ENCODE data around the gene LPAR1. TPM values are rescaled to one million over a fixed set of nuclear protein-coding genes. Genes with fewer than 3 reads are reported as not detected.

Gene LPAR1
- total and polyA plus RNA-seq, 9 donors = 39.3 to 74.9 (median 51.8) TPM

DNA sequence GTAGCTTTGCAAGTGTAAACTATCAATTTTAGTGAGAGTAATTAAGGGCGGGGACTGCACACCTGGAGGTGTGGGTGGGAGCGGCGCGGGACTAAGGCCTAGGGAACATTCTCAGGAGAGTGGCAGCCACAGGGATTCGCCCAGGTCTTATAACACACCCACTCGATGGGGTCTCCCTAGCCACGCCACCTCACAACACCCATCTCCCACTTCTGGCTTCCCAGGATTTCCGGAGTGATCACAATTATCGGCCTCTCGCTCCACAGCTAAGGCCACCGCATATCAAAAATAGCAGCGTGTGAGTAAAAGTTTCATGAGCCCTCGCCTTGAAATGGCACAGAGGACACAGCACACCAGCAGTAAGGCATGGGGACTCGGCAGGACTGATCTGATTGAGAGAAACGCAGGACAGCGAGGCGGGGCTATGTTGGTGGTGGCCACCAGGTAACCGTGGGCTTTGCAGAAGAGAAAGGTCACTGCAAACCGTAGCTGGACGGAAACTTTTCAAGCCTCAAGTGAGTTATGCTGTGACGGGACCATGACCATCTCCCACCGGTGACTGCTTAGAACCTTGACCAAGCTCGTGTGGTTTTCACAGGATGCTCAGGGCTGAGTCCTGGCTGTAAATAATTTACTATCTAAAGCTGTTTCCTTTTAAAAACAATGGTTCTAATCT, 1.1 kb upstream of the LPAR1 start:
- peaks cover 17% of the 10 kb centered on the region for H3K4me1 ChIP-seq (ENCODE audit: control insufficient read depth, insufficient read depth, low read length)
- no peak for DNase-seq
- peaks cover 9% of the 10 kb centered on the region for H3K27me3 ChIP-seq (ENCODE audit: control insufficient read depth, insufficient read depth, low read length)
- 37% methylated on average over 12 of the region's 23 CpGs for WGBS (ENCODE audit: insufficient coverage)
- H3K36me3 ChIP-seq (ENCODE audit: control insufficient read depth, insufficient read depth, low read length) = no peaks in the 10 kb centered on the region
- H3K9me3 ChIP-seq (replicated peaks; ENCODE audit: control insufficient read depth, low read depth, low read length) = no peaks in the 10 kb centered on the region
- H3K27ac ChIP-seq (ENCODE audit: low read length) = peak overlapping the region; percentile 95
- H3K4me3 ChIP-seq (ENCODE audit: low read length) = peak overlapping the region; percentile 82

DNA sequence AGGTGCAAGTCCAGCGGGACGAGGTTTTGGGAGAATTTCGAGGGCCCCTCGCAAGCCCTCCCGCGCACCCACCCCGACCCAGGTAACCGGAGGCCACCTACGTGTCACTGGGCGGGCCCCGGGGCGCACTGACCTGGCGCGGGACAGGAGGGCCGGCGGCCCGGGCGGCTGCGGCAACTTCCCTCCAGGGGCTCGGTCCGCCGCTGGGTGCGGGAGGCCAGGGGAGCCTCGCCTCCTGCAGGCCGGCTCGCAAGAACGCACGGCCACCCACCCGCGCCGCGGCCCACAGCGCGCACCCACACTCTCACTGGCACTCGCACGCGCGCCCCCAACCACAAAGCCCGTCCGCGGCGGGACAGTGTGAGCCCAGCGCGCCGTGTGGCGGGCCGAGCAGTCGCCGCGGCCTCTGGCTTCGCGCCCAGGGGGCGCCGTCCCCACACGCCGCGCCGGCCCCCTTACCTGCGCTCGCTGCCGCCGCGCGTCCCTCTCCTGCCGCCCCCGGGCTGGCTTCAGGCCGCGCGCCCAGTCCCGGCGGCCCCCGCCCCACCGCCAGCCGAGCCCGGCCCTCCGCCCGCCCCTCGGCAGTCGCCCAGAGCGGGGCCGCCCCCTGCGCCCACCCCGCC, 451 bp downstream of the LPAR1 start:
- Histone ChIP-seq H3K36me3 (ENCODE audit: control insufficient read depth, insufficient read depth, low read length) (no peaks in the 10 kb centered on the region), H3K27me3 (ENCODE audit: control insufficient read depth, insufficient read depth, low read length) (peaks cover 9% of the 10 kb centered on the region), H3K4me1 (ENCODE audit: control insufficient read depth, insufficient read depth, low read length) (peaks cover 23% of the 10 kb centered on the region), H3K4me3 (ENCODE audit: low read length) (peak overlapping the region; percentile 82), H3K27ac (ENCODE audit: low read length) (peak overlapping the region; percentile 92), H3K9me3 (replicated peaks; ENCODE audit: control insufficient read depth, low read depth, low read length) (no peaks in the 10 kb centered on the region)
- DNase-seq = no peak
- WGBS (ENCODE audit: insufficient coverage) = under 1% methylated on average over 83 of the region's 83 CpGs

- peaks cover 9% of the 10 kb centered on the region for H3K27me3 ChIP-seq (ENCODE audit: control insufficient read depth, insufficient read depth, low read length)
- no peaks in the 10 kb centered on the region for H3K36me3 ChIP-seq (ENCODE audit: control insufficient read depth, insufficient read depth, low read length)
- peaks cover 23% of the 10 kb centered on the region for H3K4me1 ChIP-seq (ENCODE audit: control insufficient read depth, insufficient read depth, low read length)
- peak overlapping the region; percentile 92 for H3K27ac ChIP-seq (ENCODE audit: low read length)
- DNase-seq = peak; percentile 74
- 0% methylated on average over 8 of the region's 13 CpGs for WGBS (ENCODE audit: insufficient coverage)
- H3K9me3 ChIP-seq (replicated peaks; ENCODE audit: control insufficient read depth, low read depth, low read length) = no peaks in the 10 kb centered on the region
- H3K4me3 ChIP-seq (ENCODE audit: low read length) = peak overlapping the region; percentile 77
Observed at GRCh38 chr9:111037356-111037707, 938 bp downstream of the LPAR1 start.

GRCh38 chr9:111036946-111037345, 1.3 kb downstream of the LPAR1 start:
- no peaks in the 10 kb centered on the region for H3K36me3 ChIP-seq (ENCODE audit: control insufficient read depth, insufficient read depth, low read length)
- H3K4me1 ChIP-seq (ENCODE audit: control insufficient read depth, insufficient read depth, low read length) = peaks cover 23% of the 10 kb centered on the region
- H3K9me3 ChIP-seq (replicated peaks; ENCODE audit: control insufficient read depth, low read depth, low read length) = no peaks in the 10 kb centered on the region
- peak overlapping the region; percentile 92 for H3K27ac ChIP-seq (ENCODE audit: low read length)
- peak overlapping the region; percentile 77 for H3K4me3 ChIP-seq (ENCODE audit: low read length)
- 0% methylated on average over 1 of the region's 8 CpGs for WGBS (ENCODE audit: insufficient coverage)
- DNase-seq = peak; percentile 69
- H3K27me3 ChIP-seq (ENCODE audit: control insufficient read depth, insufficient read depth, low read length) = peaks cover 9% of the 10 kb centered on the region

GRCh38 chr9:111036429-111036789, 1.9 kb downstream of the LPAR1 start:
- peaks cover 23% of the 10 kb centered on the region for H3K4me1 ChIP-seq (ENCODE audit: control insufficient read depth, insufficient read depth, low read length)
- H3K9me3 ChIP-seq (replicated peaks; ENCODE audit: control insufficient read depth, low read depth, low read length) = no peaks in the 10 kb centered on the region
- WGBS (ENCODE audit: insufficient coverage) = 1% methylated on average over 12 of the region's 15 CpGs
- H3K36me3 ChIP-seq (ENCODE audit: control insufficient read depth, insufficient read depth, low read length) = no peaks in the 10 kb centered on the region
- H3K27me3 ChIP-seq (ENCODE audit: control insufficient read depth, insufficient read depth, low read length) = peaks cover 9% of the 10 kb centered on the region
- H3K27ac ChIP-seq (ENCODE audit: low read length) = peak overlapping the region; percentile 92
- DNase-seq = peak; percentile 85
- H3K4me3 ChIP-seq (ENCODE audit: low read length) = peak overlapping the region; percentile 77

DNA sequence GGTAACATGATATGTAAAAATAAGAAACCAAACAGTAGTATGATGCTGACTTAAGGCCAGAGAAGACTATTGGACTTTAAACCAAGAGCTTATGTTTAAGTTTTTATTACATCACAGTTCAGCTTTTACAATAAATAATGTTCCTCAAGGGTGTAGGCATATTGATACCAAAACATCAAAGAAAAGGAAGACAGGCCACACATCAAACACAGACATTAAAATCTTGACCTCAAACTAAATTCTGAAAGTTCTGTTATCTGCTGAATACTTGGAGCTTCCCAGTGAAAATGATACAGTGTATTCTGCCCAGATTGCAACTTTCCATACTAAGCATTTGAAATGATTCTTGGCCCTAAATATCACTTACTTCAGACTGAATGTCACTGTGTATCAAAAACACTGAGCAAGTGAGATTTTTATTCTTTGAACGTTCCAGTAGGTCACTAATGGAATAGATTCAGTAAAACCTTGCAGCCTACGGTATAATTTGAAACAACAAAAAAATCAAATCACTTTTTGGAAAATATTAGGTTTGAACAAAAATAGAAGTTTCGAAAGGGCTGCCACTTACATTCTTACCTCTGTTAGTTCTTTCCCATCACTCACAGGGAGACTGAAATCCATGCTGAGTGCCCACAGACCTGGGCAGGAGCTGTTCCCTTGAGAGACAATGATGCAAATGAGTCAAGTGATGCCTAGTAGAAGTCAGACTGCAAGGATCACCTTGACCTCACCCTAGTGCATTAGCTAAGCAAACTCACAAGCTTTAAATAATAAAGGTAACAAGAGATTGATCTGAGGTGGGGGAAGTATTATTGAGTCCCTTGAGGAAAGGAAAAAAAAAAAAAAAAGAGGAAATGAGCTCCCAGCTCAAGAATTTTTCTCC, 2.5 kb downstream of the LPAR1 start:
- no CpG with 5 or more reads among the region's 3 CpGs for WGBS (ENCODE audit: insufficient coverage)
- Histone ChIP-seq H3K4me3 (ENCODE audit: low read length) (peak overlapping the region; percentile 77), H3K9me3 (replicated peaks; ENCODE audit: control insufficient read depth, low read depth, low read length) (no peaks in the 10 kb centered on the region), H3K4me1 (ENCODE audit: control insufficient read depth, insufficient read depth, low read length) (peaks cover 23% of the 10 kb centered on the region), H3K36me3 (ENCODE audit: control insufficient read depth, insufficient read depth, low read length) (no peaks in the 10 kb centered on the region), H3K27me3 (ENCODE audit: control insufficient read depth, insufficient read depth, low read length) (peaks cover 9% of the 10 kb centered on the region), H3K27ac (ENCODE audit: low read length) (peak overlapping the region; percentile 92)
- peak; percentile 52 for DNase-seq

GRCh38 chr9:111034898-111035539, 3.3 kb downstream of the LPAR1 start:
- Histone ChIP-seq H3K9me3 (replicated peaks; ENCODE audit: control insufficient read depth, low read depth, low read length) (no peaks in the 10 kb centered on the region), H3K4me3 (ENCODE audit: low read length) (no peak overlapping the region), H3K36me3 (ENCODE audit: control insufficient read depth, insufficient read depth, low read length) (no peaks in the 10 kb centered on the region), H3K27me3 (ENCODE audit: control insufficient read depth, insufficient read depth, low read length) (peaks cover 9% of the 10 kb centered on the region), H3K27ac (ENCODE audit: low read length) (peak overlapping the region; percentile 59), H3K4me1 (ENCODE audit: control insufficient read depth, insufficient read depth, low read length) (peaks cover 23% of the 10 kb centered on the region)
- 45% methylated on average over 3 of the region's 9 CpGs for WGBS (ENCODE audit: insufficient coverage)
- DNase-seq = no peak

DNA sequence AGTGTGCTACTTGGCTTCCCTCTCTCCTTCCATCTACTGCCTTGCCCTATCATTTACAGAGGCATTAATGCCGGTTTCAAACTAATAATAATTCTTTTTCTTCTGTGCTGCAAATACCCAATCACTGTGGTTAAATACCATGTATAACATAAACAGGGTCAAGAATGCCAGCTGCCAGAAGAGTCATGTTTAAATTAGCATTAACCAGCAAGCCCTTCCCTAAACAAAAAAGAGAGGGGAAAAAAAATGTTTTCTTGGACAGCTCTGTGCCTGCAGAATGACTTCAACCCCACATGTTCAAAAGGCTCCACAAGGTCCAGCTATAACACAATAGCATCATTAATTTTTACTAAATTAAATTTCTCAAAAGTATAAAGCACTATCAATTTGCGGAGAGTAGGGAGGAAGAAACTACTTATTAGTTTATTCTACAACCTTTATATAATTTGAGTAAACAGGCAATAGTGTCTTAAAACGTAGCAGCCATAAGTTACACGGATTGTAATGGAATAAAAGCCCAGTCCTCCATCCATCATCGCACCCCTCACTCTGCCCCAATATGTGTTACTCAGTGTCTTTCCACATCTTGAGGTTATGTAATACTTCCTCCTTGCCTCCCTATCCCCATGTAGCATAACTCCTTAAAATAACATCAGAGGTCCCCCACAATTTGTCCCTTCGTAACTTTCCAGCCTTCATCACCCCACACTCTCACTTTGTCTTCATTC, 3.9 kb downstream of the LPAR1 start:
- Histone ChIP-seq H3K27me3 (ENCODE audit: control insufficient read depth, insufficient read depth, low read length) (peaks cover 7% of the 10 kb centered on the region), H3K9me3 (replicated peaks; ENCODE audit: control insufficient read depth, low read depth, low read length) (no peaks in the 10 kb centered on the region), H3K27ac (ENCODE audit: low read length) (peak overlapping the region; percentile 59), H3K4me3 (ENCODE audit: low read length) (no peak overlapping the region), H3K4me1 (ENCODE audit: control insufficient read depth, insufficient read depth, low read length) (peaks cover 21% of the 10 kb centered on the region), H3K36me3 (ENCODE audit: control insufficient read depth, insufficient read depth, low read length) (peaks cover 2% of the 10 kb centered on the region)
- WGBS (ENCODE audit: insufficient coverage) = 56% methylated on average over 2 of the region's 6 CpGs
- peak; percentile 61 for DNase-seq

- WGBS (ENCODE audit: insufficient coverage) = 39% methylated on average over 5 of the region's 5 CpGs
- no peak for DNase-seq
- peaks cover 4% of the 10 kb centered on the region for H3K36me3 ChIP-seq (ENCODE audit: control insufficient read depth, insufficient read depth, low read length)
Observed at GRCh38 chr9:111030492-111030891, 7.8 kb downstream of the LPAR1 start.

More at GRCh38 chr9:111030492-111030891, 7.8 kb downstream of the LPAR1 start:
- no peak overlapping the region for H3K27ac ChIP-seq (ENCODE audit: low read length)
- peaks cover 10% of the 10 kb centered on the region for H3K4me1 ChIP-seq (ENCODE audit: control insufficient read depth, insufficient read depth, low read length)
- H3K9me3 ChIP-seq (replicated peaks; ENCODE audit: control insufficient read depth, low read depth, low read length) = no peaks in the 10 kb centered on the region
- H3K4me3 ChIP-seq (ENCODE audit: low read length) = no peak overlapping the region
- H3K27me3 ChIP-seq (ENCODE audit: control insufficient read depth, insufficient read depth, low read length) = peaks cover 2% of the 10 kb centered on the region
